ACC112 (cell line): ENCODE data around the gene RSU1.

Experiments used
- H2AFZ ChIP-seq: fragments of 200-600 bp; sonication (generic); one replicate; pipeline ENCODE4 v1.6.0; 2017; ENCODE audit warnings: antibody characterized with exemption, low read length; ENCODE audit not compliant: unreplicated experiment
- H3K27ac ChIP-seq: fragments of 200-600 bp; sonication (generic); 2 replicates; pipeline ENCODE4 v1.5.1; 2014; ENCODE audit warnings: low read depth, mild to moderate bottlenecking, antibody characterized with exemption, low read length, moderate library complexity
- H3K27me3 ChIP-seq: fragments of 200-600 bp; sonication (generic); 2 replicates; pipeline ENCODE4 v1.6.1; 2014; ENCODE audit warnings: mild to moderate bottlenecking, antibody characterized with exemption, low read length, moderate library complexity, mixed read lengths; ENCODE audit not compliant: insufficient read depth
- H3K36me3 ChIP-seq: fragments of 200-600 bp; sonication (generic); 2 replicates; pipeline ENCODE4 v1.6.1; 2016; ENCODE audit warnings: mild to moderate bottlenecking, antibody characterized with exemption, low read length, moderate library complexity, mixed read lengths; ENCODE audit not compliant: insufficient read depth
- H3K4me1 ChIP-seq: fragments of 200-600 bp; sonication (generic); one replicate; pipeline ENCODE4 v1.6.1; 2016; ENCODE audit warnings: low read length, mixed read lengths; ENCODE audit not compliant: insufficient read depth, unreplicated experiment, control insufficient read depth
- H3K4me3 ChIP-seq: fragments of 200-600 bp; sonication (generic); 2 replicates; pipeline ENCODE4 v1.5.1; 2014; ENCODE audit warnings: mild to moderate bottlenecking, low read depth, low read length
- H3K79me2 ChIP-seq: fragments of 200-600 bp; sonication (generic); one replicate; pipeline ENCODE4 v1.6.0; 2016; ENCODE audit warnings: low read length; ENCODE audit not compliant: control insufficient read depth, unreplicated experiment, insufficient read depth

RSU1 gene

DNA sequence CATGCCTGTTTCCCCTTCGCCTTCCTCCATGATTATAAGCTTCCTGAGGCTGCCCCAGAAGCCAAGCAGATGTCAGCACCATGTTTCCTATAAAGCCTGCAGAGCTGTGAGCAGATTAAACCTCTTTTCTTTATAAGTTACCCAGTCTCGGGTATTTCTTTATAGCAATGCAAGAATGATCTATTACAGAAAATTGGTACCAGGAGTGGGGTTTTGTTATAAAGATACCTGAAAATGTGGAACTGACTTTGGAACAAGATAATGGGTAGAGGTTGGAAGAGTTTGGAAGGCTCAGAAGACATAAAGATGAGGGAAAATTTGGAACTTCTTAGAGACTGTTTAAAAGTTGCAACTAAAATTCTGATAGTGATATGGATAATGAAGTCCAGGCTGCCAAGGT, 4.8 kb upstream of the RSU1 start:
- no peaks in the 10 kb centered on the region for H3K36me3 ChIP-seq
- no peak overlapping the region for H3K27ac ChIP-seq
- H3K4me3 ChIP-seq, result no peak overlapping the region
- H2AFZ ChIP-seq, result no peak overlapping the region
- H3K27me3 ChIP-seq, result no peaks in the 10 kb centered on the region
- peaks cover 12% of the 10 kb centered on the region for H3K4me1 ChIP-seq
- H3K79me2 ChIP-seq, result peaks cover under 1% of the 10 kb centered on the region

DNA sequence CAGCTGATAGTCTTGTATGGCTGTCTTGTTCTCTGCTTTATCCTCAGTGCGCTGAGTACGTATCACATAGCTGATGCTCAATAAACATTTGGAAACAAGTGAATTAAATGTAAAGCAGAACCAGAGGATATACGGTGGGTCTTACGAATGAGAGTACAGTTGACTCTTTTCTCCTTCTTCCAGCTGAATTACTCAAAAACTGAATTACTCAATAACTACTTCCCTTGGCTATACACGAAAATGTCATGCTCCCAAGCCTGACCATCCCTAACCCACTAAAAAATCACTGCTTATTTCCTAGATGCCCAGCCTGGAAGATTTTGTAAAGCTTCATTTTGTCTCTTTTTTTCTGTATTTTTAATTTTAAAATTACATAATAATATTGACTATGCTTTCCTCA, 3.2 kb upstream of the RSU1 start:
- H3K36me3 ChIP-seq, result no peaks in the 10 kb centered on the region
- no peak overlapping the region for H2AFZ ChIP-seq
- H3K27ac ChIP-seq, result no peak overlapping the region

DNA sequence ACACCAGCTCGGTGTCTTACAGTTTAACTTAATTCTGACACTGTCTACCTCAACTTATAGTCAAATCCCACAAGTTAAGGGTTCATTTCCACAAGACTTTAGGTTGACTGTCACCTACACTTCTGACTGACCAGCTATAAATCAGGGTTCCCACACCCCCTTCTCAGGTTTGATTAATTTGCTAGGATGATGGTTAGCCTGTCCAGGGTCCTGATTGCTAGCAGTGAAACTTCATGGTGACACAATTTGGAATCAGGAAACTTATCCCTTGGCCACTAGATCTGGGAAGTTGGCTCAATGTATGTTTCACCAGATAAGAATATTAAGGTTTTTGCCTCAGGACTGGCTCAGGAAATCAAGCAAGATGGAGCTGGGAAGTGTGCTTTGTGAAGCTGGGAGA, 2.8 kb upstream of the RSU1 start:
- Histone ChIP-seq H3K79me2 (peaks cover 21% of the 10 kb centered on the region), H3K27ac (no peak overlapping the region), H3K27me3 (no peaks in the 10 kb centered on the region), H3K4me1 (peaks cover 24% of the 10 kb centered on the region), H3K36me3 (no peaks in the 10 kb centered on the region), H2AFZ (no peak overlapping the region), H3K4me3 (no peak overlapping the region)

More for the DNA sequence above, 3.2 kb upstream of the RSU1 start:
- Histone ChIP-seq H3K4me3 (no peak overlapping the region), H3K4me1 (peaks cover 24% of the 10 kb centered on the region), H3K79me2 (peaks cover 17% of the 10 kb centered on the region), H3K27me3 (no peaks in the 10 kb centered on the region)

DNA sequence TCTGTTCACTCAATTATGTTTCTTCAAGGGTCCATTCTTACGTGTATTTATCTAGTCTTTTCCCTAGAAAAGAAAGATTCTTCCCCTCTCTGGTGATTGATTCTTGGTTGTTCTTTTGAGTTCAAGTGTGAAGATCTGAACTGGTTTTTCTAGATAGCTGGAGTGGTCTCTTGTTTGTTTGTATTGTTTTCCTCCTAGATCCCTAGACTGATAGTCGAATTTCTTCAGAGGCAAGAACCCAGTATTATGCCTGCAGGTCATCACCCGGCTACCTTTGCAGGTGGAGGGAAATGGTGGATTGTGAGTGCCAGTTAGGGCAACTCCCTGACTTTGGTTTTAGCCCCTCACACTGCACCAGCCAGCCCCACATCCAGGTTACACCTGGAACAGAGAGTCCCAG, 2.2 kb upstream of the RSU1 start:
- no peak overlapping the region for H2AFZ ChIP-seq
- H3K4me3 ChIP-seq, result no peak overlapping the region
- no peaks in the 10 kb centered on the region for H3K36me3 ChIP-seq
- H3K79me2 ChIP-seq, result peaks cover 23% of the 10 kb centered on the region
- H3K27ac ChIP-seq, result no peak overlapping the region
- H3K27me3 ChIP-seq, result no peaks in the 10 kb centered on the region
- peaks cover 24% of the 10 kb centered on the region for H3K4me1 ChIP-seq

DNA sequence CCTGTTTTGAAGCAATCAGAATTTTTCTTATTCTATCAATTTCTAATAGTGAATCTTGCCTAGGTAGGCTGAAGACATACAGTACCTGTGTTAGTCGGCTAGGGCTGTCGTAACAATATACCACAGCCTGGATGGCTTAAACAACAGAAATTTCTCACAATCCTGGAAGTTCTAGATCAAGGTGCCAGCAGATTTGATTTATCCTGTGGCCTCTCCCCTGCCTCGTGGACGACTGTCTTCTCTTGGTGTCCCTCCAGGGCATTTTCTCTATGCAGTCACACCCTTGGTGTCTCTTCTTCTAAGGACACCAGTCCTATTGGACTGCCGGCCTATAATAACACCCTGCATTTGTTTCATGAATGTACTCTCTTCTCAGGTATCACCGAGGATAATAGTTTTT, 1.8 kb upstream of the RSU1 start:
- H3K4me3 ChIP-seq, result no peak overlapping the region
- H3K27ac ChIP-seq, result no peak overlapping the region
- H3K4me1 ChIP-seq, result peaks cover 24% of the 10 kb centered on the region
- no peak overlapping the region for H2AFZ ChIP-seq
- H3K79me2 ChIP-seq, result peaks cover 25% of the 10 kb centered on the region
- no peaks in the 10 kb centered on the region for H3K36me3 ChIP-seq
- H3K27me3 ChIP-seq, result no peaks in the 10 kb centered on the region

DNA sequence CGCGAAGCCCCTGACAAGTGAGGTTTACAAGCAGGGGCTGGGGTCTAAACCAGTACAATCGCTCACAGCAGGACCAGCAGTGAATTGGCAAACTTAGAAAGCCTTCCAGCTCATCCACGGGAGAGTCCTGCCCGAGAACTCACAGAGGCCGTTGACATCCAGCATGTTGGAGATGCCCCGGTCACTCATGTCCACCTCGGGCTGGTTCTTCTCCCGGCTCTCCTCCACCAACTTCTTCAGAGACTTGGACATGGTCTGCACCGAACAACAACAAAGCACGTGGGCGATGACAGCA, 447 bp downstream of the RSU1 start:
- H2AFZ ChIP-seq, result peak overlapping the region; percentile 67
- peak overlapping the region; percentile 28; the same call in 1 of the 2 replicates for H3K27ac ChIP-seq
- peak overlapping the region; percentile 96 for H3K4me3 ChIP-seq
- no peaks in the 10 kb centered on the region for H3K36me3 ChIP-seq
- H3K4me1 ChIP-seq, result peaks cover 27% of the 10 kb centered on the region
- H3K79me2 ChIP-seq, result peaks cover 34% of the 10 kb centered on the region
- no peaks in the 10 kb centered on the region for H3K27me3 ChIP-seq

DNA sequence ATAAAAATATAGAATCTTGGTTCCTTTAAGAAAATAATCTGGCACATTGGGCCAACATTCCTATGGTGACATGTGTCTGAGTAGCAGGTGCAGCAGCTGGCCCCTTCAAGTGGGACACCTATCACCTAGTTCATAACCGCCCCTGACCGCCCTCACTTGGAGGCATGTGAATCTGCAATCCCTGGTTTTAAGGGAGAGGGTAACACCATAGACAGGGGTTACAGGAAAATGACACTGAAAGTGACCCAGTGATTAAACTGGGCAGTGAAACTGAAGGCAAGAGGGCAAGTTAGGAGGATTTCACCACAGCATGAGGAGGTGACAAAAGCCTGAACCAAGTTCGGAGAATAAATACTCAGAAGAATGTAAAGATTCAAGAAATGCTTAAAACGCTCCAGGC, 1.1 kb downstream of the RSU1 start:
- Histone ChIP-seq H3K27me3 (no peaks in the 10 kb centered on the region), H3K4me3 (peak overlapping the region; percentile 96), H3K27ac (no peak overlapping the region), H3K4me1 (peaks cover 30% of the 10 kb centered on the region), H3K79me2 (peaks cover 40% of the 10 kb centered on the region), H2AFZ (no peak overlapping the region), H3K36me3 (0 out of 2 replicates have a peak, but pooled peaks cover 2% of the 10 kb centered on the region)

DNA sequence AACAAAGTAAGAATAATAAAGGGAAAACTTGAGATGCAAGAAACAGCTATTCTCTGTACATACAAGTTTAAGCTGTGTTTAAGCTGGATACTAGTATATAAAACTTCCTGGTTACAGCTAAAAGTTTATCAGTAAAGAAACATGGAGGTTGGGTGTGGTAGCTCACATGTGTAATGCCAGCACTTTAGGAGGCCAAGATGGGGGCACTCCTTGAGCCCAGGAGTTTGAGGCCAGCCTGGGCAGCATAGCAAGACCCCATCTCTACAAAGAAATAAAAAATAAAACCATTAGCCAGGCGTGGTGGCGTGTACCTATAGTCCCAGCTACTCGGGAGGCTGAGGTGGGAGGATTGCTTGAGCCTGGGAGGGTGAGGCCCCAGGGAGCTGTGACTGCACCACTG, 3.2 kb downstream of the RSU1 start:
- H3K27me3 ChIP-seq, result no peaks in the 10 kb centered on the region
- no peak overlapping the region for H2AFZ ChIP-seq
- peaks cover 29% of the 10 kb centered on the region for H3K4me1 ChIP-seq
- H3K27ac ChIP-seq, result no peak overlapping the region
- H3K79me2 ChIP-seq, result peaks cover 58% of the 10 kb centered on the region
- H3K4me3 ChIP-seq, result no peak overlapping the region
- H3K36me3 ChIP-seq, result 0 out of 2 replicates have a peak, but pooled peaks cover 3% of the 10 kb centered on the region

DNA sequence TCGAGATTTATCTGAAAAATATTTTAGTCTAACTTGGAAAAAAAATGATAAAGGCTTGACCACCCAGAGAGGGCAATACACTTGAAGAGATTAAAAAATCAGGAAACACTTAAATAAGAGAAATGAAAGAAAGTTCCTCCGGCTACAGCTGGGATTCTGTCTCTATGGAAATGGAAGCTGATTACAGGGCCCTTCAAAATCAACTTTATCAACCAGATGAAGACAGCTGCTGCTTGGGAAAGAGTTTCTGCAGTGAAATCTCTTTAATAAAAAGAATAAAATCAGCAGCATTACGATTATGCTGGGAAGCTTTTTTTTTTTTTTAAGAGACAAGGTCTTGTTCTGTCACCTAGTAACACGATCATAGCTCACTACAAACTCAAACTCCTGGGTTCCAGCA, 4.5 kb downstream of the RSU1 start:
- H2AFZ ChIP-seq, result no peak overlapping the region
- peaks cover 19% of the 10 kb centered on the region for H3K4me1 ChIP-seq
- 0 out of 2 replicates have a peak, but pooled peaks cover 3% of the 10 kb centered on the region for H3K36me3 ChIP-seq
- H3K79me2 ChIP-seq, result peaks cover 65% of the 10 kb centered on the region
- no peak overlapping the region for H3K27ac ChIP-seq
- H3K4me3 ChIP-seq, result no peak overlapping the region
- no peaks in the 10 kb centered on the region for H3K27me3 ChIP-seq

DNA sequence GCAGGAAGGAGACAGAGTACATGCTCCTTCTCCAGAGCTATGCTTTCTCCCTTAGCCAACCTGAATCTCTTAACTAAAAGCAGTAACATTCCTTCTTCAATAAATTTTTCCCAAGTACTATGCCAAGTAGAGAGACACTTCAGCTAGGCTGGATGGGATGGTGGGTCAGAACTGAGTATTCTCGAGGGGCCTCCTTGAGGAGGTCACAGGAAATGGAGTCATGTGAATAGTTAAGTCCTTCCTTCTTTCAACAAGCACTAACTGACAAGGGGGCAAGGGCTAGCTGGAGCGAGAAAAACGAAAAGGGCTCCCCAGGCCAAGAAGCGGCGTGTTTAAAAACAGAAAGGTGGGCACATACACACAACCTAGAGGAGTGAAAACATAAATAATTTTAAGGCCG, 5.5 kb downstream of the RSU1 start:
- H3K4me1 ChIP-seq, result peaks cover 19% of the 10 kb centered on the region
- H3K79me2 ChIP-seq, result peaks cover 65% of the 10 kb centered on the region

DNA sequence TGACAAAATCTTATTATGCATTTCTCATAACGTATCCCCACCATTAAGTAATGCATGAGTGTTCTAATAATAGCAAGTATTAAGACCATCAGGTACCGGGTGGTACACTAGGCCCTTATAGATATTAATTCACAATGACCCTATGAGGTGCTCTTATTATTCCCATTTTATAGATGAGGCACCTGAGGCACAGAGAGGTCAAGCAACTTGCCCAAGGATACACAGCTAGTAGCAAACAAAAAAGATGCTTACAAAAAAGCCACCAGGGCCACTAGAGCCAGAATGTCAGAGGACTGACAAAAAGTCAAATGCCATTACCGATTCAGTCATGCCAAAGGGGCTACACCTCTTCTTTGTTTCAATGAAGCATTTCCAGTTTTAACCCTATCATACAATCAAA, 5.9 kb downstream of the RSU1 start:
- Histone ChIP-seq H3K36me3 (0 out of 2 replicates have a peak, but pooled peaks cover 3% of the 10 kb centered on the region), H3K4me1 (peaks cover 15% of the 10 kb centered on the region), H2AFZ (no peak overlapping the region), H3K79me2 (peaks cover 61% of the 10 kb centered on the region), H3K4me3 (no peak overlapping the region), H3K27me3 (no peaks in the 10 kb centered on the region), H3K27ac (no peak overlapping the region)

More for the DNA sequence above, 5.5 kb downstream of the RSU1 start:
- H3K27me3 ChIP-seq, result no peaks in the 10 kb centered on the region
- H3K27ac ChIP-seq, result no peak overlapping the region
- H2AFZ ChIP-seq, result no peak overlapping the region
- H3K4me3 ChIP-seq, result no peak overlapping the region
- H3K36me3 ChIP-seq, result 0 out of 2 replicates have a peak, but pooled peaks cover 3% of the 10 kb centered on the region
